Endothelial cell of umbilical vein (primary cell): Measurements from ENCODE around the gene RAD18. TPM values are rescaled to one million over a fixed set of nuclear protein-coding genes. Genes with fewer than 3 reads are reported as not detected.

Experiments used
- BruUV-seq: library from RNA; stranded (reverse); fragments of 400-500 nt; replicated peaks from 2 replicates; lab custom pipeline; 2021; lab: Mats Ljungman, UMichigan
- CTCF ChIA-PET: fragments of 300-600, 350-600 bp; sonication (Branson Sonifier 250); formaldehyde crosslinking; loops from one replicate; lab custom pipeline; 2021; ENCODE audit warnings: antibody characterized with exemption, inconsistent platforms; lab: Charles Lee
- POLR2A ChIA-PET: fragments of 300-600, 350-600 bp; sonication (Branson Sonifier 250); formaldehyde crosslinking; loops from one replicate; lab custom pipeline; 2021; ENCODE audit warnings: antibody characterized with exemption, inconsistent platforms; lab: Charles Lee
- DNase-seq: peaks from one replicate; pipeline ENCODE4 v3.0.0-alpha.2; 2011; ENCODE audit warnings: low read depth, low spot score
- FAIRE-seq: peaks from 2 replicates; lab custom pipeline; 2011; peaks lifted over from hg19 to GRCh38; lab: Jason Lieb, UNC
- H2AFZ ChIP-seq: 2 replicates; pipeline ENCODE4 v1.6.0; 2012; ENCODE audit warnings: low read depth, low read length, control low read depth, inconsistent platforms
- H3K27ac ChIP-seq: 2 replicates; pipeline ENCODE4 v1.5.1; 2011; ENCODE audit warnings: low read depth, mild to moderate bottlenecking, control low read depth, low read length, moderate library complexity; ENCODE audit not compliant: insufficient read depth
- H3K27me3 ChIP-seq, 2 experiments: 2 replicates each; pipeline versions ENCODE4 v1.6.0 to v1.6.1; 2011; ENCODE audit warnings: low read length in 2 of 2, mixed read lengths in 1 of 2; ENCODE audit not compliant: control insufficient read depth in 2 of 2, insufficient read depth in 2 of 2
- H3K36me3 ChIP-seq, 2 experiments: 2 replicates in 1 of 2; 3 replicates in 1 of 2; pipeline ENCODE4 v1.5.1; 2011; ENCODE audit warnings: low read length in 2 of 2, mild to moderate bottlenecking in 1 of 2, moderate library complexity in 1 of 2; ENCODE audit not compliant: control insufficient read depth in 2 of 2, insufficient read depth in 2 of 2; ENCODE audit errors: extremely low read depth in 1 of 2
- H3K4me1 ChIP-seq: 3 replicates; pipeline ENCODE4 v1.5.1; 2011; ENCODE audit warnings: mild to moderate bottlenecking, low read length; ENCODE audit not compliant: control insufficient read depth, insufficient read depth; ENCODE audit errors: extremely low read depth
- H3K4me2 ChIP-seq: 2 replicates; pipeline ENCODE4 v1.6.1; 2011; ENCODE audit warnings: low read length, control low read depth, mixed read lengths; ENCODE audit not compliant: insufficient read depth
- H3K4me3 ChIP-seq, 3 experiments: fragments of 200-600 bp in 1 of 3; sonication (generic), shearing (Covaris generic) in 1 of 3; replicated peaks in 1 of 3; 2 replicates each; pipeline ENCODE4 v1.5.1; 2011 to 2016; ENCODE audit warnings: control low read depth in 3 of 3, low read length in 3 of 3, mild to moderate bottlenecking in 2 of 3, inconsistent platforms in 1 of 3, low read depth in 1 of 3, moderate library complexity in 1 of 3; ENCODE audit not compliant: insufficient read depth in 1 of 3
- H3K79me2 ChIP-seq: 2 replicates; pipeline ENCODE4 v1.6.0; 2012; ENCODE audit warnings: low read length, inconsistent platforms; ENCODE audit not compliant: control insufficient read depth, insufficient read depth
- H3K9ac ChIP-seq: replicated peaks from 2 replicates; pipeline ENCODE3; 2011; ENCODE audit warnings: low read length, control low read depth; ENCODE audit not compliant: insufficient read depth; ENCODE audit errors: extremely low read depth
- H3K9me1 ChIP-seq: replicated peaks from 3 replicates; pipeline ENCODE4 v1.6.0; 2011; ENCODE audit warnings: mild to moderate bottlenecking, low read length; ENCODE audit not compliant: control insufficient read depth, insufficient read depth; ENCODE audit errors: extremely low read depth
- H3K9me3 ChIP-seq: replicated peaks from 2 replicates; pipeline ENCODE4 v1.5.1; 2012; ENCODE audit warnings: low read length, inconsistent platforms; ENCODE audit not compliant: control insufficient read depth, insufficient read depth
- H4K20me1 ChIP-seq: replicated peaks from 2 replicates; pipeline ENCODE3; 2011; ENCODE audit warnings: mild to moderate bottlenecking, low read length; ENCODE audit not compliant: control insufficient read depth, insufficient read depth; ENCODE audit errors: extremely low read depth
- EZH2 ChIP-seq: IDR thresholded peaks from 2 replicates; pipeline ENCODE4 v1.6.1; 2012; ENCODE audit warnings: borderline replicate concordance, low read depth, mild to moderate bottlenecking, moderate library complexity, low read length, inconsistent platforms; ENCODE audit not compliant: severe bottlenecking
- FOS ChIP-seq: IDR thresholded peaks from 2 replicates; pipeline ENCODE4 v1.6.1; 2011; ENCODE audit warnings: mild to moderate bottlenecking, low read length, moderate library complexity, borderline replicate concordance; ENCODE audit not compliant: insufficient read depth
- GATA2 ChIP-seq: IDR thresholded peaks from 2 replicates; pipeline ENCODE4 v1.7.0; 2011; ENCODE audit warnings: low read depth, mild to moderate bottlenecking, moderate library complexity, mixed read lengths, low read length; ENCODE audit not compliant: insufficient read length, insufficient read depth
- JUN ChIP-seq: IDR thresholded peaks from 2 replicates; pipeline ENCODE4 v1.6.1; 2011; ENCODE audit warnings: borderline replicate concordance, low read depth; ENCODE audit not compliant: insufficient read length, insufficient read depth
- MYC ChIP-seq: IDR thresholded peaks from one replicate; pipeline ENCODE4 v1.6.1; 2011; ENCODE audit warnings: mild to moderate bottlenecking, low read depth, low read length
- POLR2A ChIP-seq: IDR thresholded peaks from 2 replicates; pipeline ENCODE4 v1.6.1; 2012; ENCODE audit warnings: low read depth, mild to moderate bottlenecking, control low read depth, low read length
- POLR2AphosphoS5 ChIP-seq: IDR thresholded peaks from 2 replicates; pipeline ENCODE4 v1.6.1; 2012; ENCODE audit warnings: low read depth, mild to moderate bottlenecking, control low read depth, low read length, moderate library complexity; ENCODE audit not compliant: insufficient read depth
- dilution Hi-C: fragments of 300-500 bp; cut with MboI; formaldehyde crosslinking; loops from one replicate; pipeline ENCODE4 v1.15.0; 2019; ENCODE audit warnings: low sequenced_read_pairs; ENCODE audit not compliant: extremely low pct_ligation_motif_present
- intact Hi-C: fragments of 100-400 bp; cut with micrococcal nuclease; formaldehyde crosslinking; loops from one replicate; pipeline ENCODE4 v1.10.0; 2022
- polyA plus RNA-seq, 4 experiments: library from polyadenylated mRNA; depleted of rRNA in 3 of 4; stranded (reverse) in 3 of 4; unstranded in 1 of 4; fragments of >200 nt; gene quantifications; 2 replicates each; pipeline versions ENCODE4 v1.2.1 to v1.2.3, GENCODE V29; 2011 to 2012; ENCODE audit warnings: missing spikeins in 1 of 4
- total RNA-seq: library from RNA; stranded (reverse); gene quantifications from 2 replicates; pipeline ENCODE4 v1.2.3, GENCODE V29; 2021
- TF ChIP-seq, protein P1 (sequence below), 2 donors: IDR thresholded peaks; 1 replicate in 1 of 2; 2 replicates in 1 of 2; pipeline ENCODE4 v1.5.1; 2011; ENCODE audit warnings: low read length in 2 of 2, mild to moderate bottlenecking in 2 of 2, moderate library complexity in 2 of 2, control low read depth in 1 of 2, inconsistent platforms in 1 of 2, low read depth in 1 of 2; ENCODE audit not compliant: insufficient read depth in 1 of 2; ENCODE audit errors: extremely low read depth in 1 of 2
- TF ChIP-seq, protein P2 (sequence below): IDR thresholded peaks from 2 replicates; pipeline ENCODE4 v1.6.1; 2011; ENCODE audit not compliant: insufficient read depth, insufficient read length

RAD18 gene
- total and polyA plus RNA-seq, 2 donors (not counting 3 experiments of a cell fraction or from before 2014, with no cell fraction given): 7.9 to 23.8 TPM

DNA sequence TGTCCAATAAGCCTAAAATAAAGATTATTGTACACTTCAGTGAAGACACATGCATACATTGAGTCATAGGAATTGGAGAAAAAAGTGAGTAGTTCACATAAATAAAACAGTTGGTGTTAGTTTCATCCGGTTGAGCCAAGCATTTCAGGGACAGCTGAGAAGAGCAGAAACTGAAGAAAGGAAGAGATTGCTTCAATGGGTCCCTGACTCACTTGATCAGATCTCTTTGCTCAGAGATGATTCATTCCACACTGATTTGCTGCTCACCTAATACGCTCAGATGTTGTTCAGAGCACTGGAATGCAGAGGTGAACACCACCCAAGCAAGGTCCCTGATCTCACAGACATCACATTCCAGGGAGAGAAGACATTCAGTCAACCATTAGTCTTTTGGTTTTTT is 93.7 kb downstream of the RAD18 start:
- dilution Hi-C loops: no loop called here
- POLR2A ChIA-PET: no interaction called here
- H3K9me1 ChIP-seq: no peaks in the 10 kb centered on the region
- no peak overlapping the region for H2AFZ ChIP-seq
- H3K4me3 ChIP-seq: no peak overlapping the region
- DNase-seq: peak; percentile 71
- CTCF ChIA-PET: interaction anchor here (0.9 kb wide), 2 partner anchors 16 to 43 kb away, joined by 3 to 5 read pairs; no protein-coding TSS in a partner anchor
- peaks cover 23% of the 10 kb centered on the region for H3K4me1 ChIP-seq
- H3K9ac ChIP-seq: no peak overlapping the region
- TF ChIP-seq JUN (peak; percentile 70), EZH2 (no peak), MYC (no peak), GATA2 (peak; percentile 94), FOS (peak; percentile 99), POLR2A (no peak), POLR2AphosphoS5 (peak; percentile 41)
- TF ChIP-seq, protein P1, sequence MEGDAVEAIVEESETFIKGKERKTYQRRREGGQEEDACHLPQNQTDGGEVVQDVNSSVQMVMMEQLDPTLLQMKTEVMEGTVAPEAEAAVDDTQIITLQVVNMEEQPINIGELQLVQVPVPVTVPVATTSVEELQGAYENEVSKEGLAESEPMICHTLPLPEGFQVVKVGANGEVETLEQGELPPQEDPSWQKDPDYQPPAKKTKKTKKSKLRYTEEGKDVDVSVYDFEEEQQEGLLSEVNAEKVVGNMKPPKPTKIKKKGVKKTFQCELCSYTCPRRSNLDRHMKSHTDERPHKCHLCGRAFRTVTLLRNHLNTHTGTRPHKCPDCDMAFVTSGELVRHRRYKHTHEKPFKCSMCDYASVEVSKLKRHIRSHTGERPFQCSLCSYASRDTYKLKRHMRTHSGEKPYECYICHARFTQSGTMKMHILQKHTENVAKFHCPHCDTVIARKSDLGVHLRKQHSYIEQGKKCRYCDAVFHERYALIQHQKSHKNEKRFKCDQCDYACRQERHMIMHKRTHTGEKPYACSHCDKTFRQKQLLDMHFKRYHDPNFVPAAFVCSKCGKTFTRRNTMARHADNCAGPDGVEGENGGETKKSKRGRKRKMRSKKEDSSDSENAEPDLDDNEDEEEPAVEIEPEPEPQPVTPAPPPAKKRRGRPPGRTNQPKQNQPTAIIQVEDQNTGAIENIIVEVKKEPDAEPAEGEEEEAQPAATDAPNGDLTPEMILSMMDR (IDR thresholded peaks at IDR 0.05; ENCODE audit: extremely low read depth in 1 of 2, insufficient read depth in 1 of 2, low read depth in 1 of 2, low read length in 2 of 2): no peak
- TF ChIP-seq, protein P2, sequence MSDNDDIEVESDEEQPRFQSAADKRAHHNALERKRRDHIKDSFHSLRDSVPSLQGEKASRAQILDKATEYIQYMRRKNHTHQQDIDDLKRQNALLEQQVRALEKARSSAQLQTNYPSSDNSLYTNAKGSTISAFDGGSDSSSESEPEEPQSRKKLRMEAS: no peak
- peak overlapping the region; percentile 71 for H3K27ac ChIP-seq
- no TSS peak for BruUV-seq
- FAIRE-seq: peak; percentile 96
- no peaks in the 10 kb centered on the region for H3K79me2 ChIP-seq
- no peaks in the 10 kb centered on the region for H3K9me3 ChIP-seq
- no peaks in the 10 kb centered on the region for H4K20me1 ChIP-seq
- H3K4me2 ChIP-seq: peak overlapping the region; percentile 52
- H3K36me3 ChIP-seq: no peaks in the 10 kb centered on the region
- intact Hi-C loops: loop anchor here (1.0 to 10.0 kb wide), 3 partner anchors 68 to 425 kb away; partner anchors contain the start of gene OXTR
- H3K27me3 ChIP-seq: no peaks in the 10 kb centered on the region
